Fibroblast of lung (primary cell): Measurements from ENCODE around the gene SREBF1.

Experiments used
- EZH2 ChIP-seq: IDR thresholded peaks from 2 replicates; pipeline ENCODE4 v1.5.1; 2012; ENCODE audit warnings: low read length, control low read depth, mild to moderate bottlenecking; ENCODE audit errors: missing control alignments
- TF ChIP-seq, protein P1 (sequence below), 2 donors: IDR thresholded peaks in 1 of 2; conservative IDR thresholded peaks in 1 of 2; 1 replicate in 1 of 2; 2 replicates in 1 of 2; pipeline ENCODE4 v1.5.1; 2011 to 2012; ENCODE audit warnings: low read length in 2 of 2, control low read depth in 1 of 2, inconsistent platforms in 1 of 2, low read depth in 1 of 2, mild to moderate bottlenecking in 1 of 2

DNA sequence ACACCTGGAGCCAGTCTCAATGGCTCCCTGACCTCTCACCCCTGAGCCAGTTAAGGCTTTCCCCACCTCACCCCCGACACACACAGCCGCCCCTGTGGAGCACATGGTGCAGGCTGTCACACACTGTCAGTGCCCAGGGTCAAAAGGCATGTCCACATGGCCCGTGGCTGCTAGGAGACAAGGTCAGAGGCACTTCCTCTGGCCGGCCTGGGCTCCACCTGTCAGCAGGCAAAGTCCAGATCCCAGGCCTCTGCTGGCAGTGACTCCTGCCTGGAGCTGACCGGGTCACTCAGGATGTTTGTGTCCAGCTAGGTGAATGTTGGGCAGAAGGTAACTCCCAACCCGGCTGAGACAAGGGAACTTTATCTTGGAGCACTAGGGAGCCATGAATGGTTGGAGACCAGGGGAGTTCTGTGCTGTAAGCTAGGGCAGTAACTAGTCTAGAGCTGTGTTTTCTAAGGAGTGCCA lies 6.0 kb downstream of the SREBF1 start:
- TF ChIP-seq, protein P1, sequence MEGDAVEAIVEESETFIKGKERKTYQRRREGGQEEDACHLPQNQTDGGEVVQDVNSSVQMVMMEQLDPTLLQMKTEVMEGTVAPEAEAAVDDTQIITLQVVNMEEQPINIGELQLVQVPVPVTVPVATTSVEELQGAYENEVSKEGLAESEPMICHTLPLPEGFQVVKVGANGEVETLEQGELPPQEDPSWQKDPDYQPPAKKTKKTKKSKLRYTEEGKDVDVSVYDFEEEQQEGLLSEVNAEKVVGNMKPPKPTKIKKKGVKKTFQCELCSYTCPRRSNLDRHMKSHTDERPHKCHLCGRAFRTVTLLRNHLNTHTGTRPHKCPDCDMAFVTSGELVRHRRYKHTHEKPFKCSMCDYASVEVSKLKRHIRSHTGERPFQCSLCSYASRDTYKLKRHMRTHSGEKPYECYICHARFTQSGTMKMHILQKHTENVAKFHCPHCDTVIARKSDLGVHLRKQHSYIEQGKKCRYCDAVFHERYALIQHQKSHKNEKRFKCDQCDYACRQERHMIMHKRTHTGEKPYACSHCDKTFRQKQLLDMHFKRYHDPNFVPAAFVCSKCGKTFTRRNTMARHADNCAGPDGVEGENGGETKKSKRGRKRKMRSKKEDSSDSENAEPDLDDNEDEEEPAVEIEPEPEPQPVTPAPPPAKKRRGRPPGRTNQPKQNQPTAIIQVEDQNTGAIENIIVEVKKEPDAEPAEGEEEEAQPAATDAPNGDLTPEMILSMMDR (conservative IDR thresholded peaks at IDR 0.05 in 1 of 2, IDR thresholded peaks at IDR 0.05 in 1 of 2; ENCODE audit: low read depth in 1 of 2, low read length in 2 of 2), result no peak
- TF ChIP-seq EZH2, result no peak
